ENCODE measurements around the gene CSRNP3. TPM values are rescaled to one million over a fixed set of nuclear protein-coding genes. Genes with fewer than 3 reads are reported as not detected.

The CSRNP3 gene, protein sequence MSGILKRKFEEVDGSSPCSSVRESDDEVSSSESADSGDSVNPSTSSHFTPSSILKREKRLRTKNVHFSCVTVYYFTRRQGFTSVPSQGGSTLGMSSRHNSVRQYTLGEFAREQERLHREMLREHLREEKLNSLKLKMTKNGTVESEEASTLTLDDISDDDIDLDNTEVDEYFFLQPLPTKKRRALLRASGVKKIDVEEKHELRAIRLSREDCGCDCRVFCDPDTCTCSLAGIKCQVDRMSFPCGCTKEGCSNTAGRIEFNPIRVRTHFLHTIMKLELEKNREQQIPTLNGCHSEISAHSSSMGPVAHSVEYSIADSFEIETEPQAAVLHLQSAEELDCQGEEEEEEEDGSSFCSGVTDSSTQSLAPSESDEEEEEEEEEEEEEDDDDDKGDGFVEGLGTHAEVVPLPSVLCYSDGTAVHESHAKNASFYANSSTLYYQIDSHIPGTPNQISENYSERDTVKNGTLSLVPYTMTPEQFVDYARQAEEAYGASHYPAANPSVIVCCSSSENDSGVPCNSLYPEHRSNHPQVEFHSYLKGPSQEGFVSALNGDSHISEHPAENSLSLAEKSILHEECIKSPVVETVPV
- total RNA-seq (10 to 100 TPM in 3 of 7 donors, 1 to 10 TPM in 4; 4.3 to 16.2 (median 9.6) TPM), polyA plus RNA-seq (1 to 10 TPM; 2.9 to 3.4 TPM)
- long read RNA-seq, donor 1, partial matches to known transcripts = 0 of 5 reads
- long read RNA-seq, donor 1, other reads (novel, unspliced or antisense) = 2 of 5 reads
- long read RNA-seq, donor 2, partial matches to known transcripts = 0 of 1 reads
- long read RNA-seq, donor 2, other reads (novel, unspliced or antisense) = 0 of 1 reads
- long read RNA-seq, donor 3, partial matches to known transcripts = 1 of 2 reads
- long read RNA-seq, donor 3, other reads (novel, unspliced or antisense) = 0 of 2 reads

- peak within 1 kb of the TSS; percentile 50 for H3K4me3 ChIP-seq
- no peaks in the 10 kb centered on the region for H3K36me3 ChIP-seq
- peak; percentile 60 to 73 (median 64) for DNase-seq
- H3K9me3 ChIP-seq = no peaks in the 10 kb centered on the region
- H3K27me3 ChIP-seq = no peaks in the 10 kb centered on the region
- intact Hi-C loops (cut with DNase I) = no loop called here
- no peak within 1 kb of the TSS for H3K27ac ChIP-seq
- no peak for TF ChIP-seq EP300 (IDR thresholded peaks at IDR 0.05)
- TF ChIP-seq, protein P1, sequence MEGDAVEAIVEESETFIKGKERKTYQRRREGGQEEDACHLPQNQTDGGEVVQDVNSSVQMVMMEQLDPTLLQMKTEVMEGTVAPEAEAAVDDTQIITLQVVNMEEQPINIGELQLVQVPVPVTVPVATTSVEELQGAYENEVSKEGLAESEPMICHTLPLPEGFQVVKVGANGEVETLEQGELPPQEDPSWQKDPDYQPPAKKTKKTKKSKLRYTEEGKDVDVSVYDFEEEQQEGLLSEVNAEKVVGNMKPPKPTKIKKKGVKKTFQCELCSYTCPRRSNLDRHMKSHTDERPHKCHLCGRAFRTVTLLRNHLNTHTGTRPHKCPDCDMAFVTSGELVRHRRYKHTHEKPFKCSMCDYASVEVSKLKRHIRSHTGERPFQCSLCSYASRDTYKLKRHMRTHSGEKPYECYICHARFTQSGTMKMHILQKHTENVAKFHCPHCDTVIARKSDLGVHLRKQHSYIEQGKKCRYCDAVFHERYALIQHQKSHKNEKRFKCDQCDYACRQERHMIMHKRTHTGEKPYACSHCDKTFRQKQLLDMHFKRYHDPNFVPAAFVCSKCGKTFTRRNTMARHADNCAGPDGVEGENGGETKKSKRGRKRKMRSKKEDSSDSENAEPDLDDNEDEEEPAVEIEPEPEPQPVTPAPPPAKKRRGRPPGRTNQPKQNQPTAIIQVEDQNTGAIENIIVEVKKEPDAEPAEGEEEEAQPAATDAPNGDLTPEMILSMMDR (IDR thresholded peaks at IDR 0.05) = no peak
- TF ChIP-seq POLR2A (IDR thresholded peaks at IDR 0.05) = no peak
- 2 to 4% (median 3%) methylated on average over 8 of the region's 8 CpGs for WGBS, 3 donors
- H3K4me1 ChIP-seq (ENCODE audit: insufficient read depth) = no peaks in the 10 kb centered on the region
Observed at GRCh38 chr2:165469417-165469816, at the start of gene CSRNP3. Gene CSRNP3, plus strand, starts transcription at chr2:165469698. Its CDS starts 125,368 bp downstream, at chr2:165595066.

GRCh38 chr2:165420231-165420630 is 49.3 kb upstream of the CSRNP3 start:
- TF ChIP-seq EP300 (IDR thresholded peaks at IDR 0.05) (no peak), POLR2A (IDR thresholded peaks at IDR 0.05) (no peak)
- TF ChIP-seq, protein P1 (IDR thresholded peaks at IDR 0.05) = no peak
- intact Hi-C loops (cut with DNase I) = no loop called here
- no peaks in the 10 kb centered on the region for H3K9me3 ChIP-seq
- no peak overlapping the region for H3K27ac ChIP-seq
- no peak overlapping the region for H3K4me3 ChIP-seq
- no peaks in the 10 kb centered on the region for H3K27me3 ChIP-seq
- DNase-seq = no peak
- H3K36me3 ChIP-seq = no peaks in the 10 kb centered on the region
- no peaks in the 10 kb centered on the region for H3K4me1 ChIP-seq (ENCODE audit: insufficient read depth)

- H3K36me3 ChIP-seq = no peaks in the 10 kb centered on the region
- no peak for DNase-seq
- WGBS, 3 donors = 89 to 95% (median 93%) methylated on average over 3 of the region's 3 CpGs
Observed at GRCh38 chr2:165423081-165423480, 46.4 kb upstream of the CSRNP3 start.

GRCh38 chr2:165425556-165425955 is 43.9 kb upstream of the CSRNP3 start:
- H3K9me3 ChIP-seq = no peaks in the 10 kb centered on the region
- H3K36me3 ChIP-seq = no peaks in the 10 kb centered on the region
- intact Hi-C loops (cut with DNase I) = no loop called here
- no peak overlapping the region for H3K4me3 ChIP-seq
- 60 to 72% (median 67%) methylated on average over 2 of the region's 2 CpGs for WGBS, 3 donors
- H3K27me3 ChIP-seq = no peaks in the 10 kb centered on the region
- no peaks in the 10 kb centered on the region for H3K4me1 ChIP-seq (ENCODE audit: insufficient read depth)
- no peak for DNase-seq
- H3K27ac ChIP-seq = no peak overlapping the region
- TF ChIP-seq POLR2A (IDR thresholded peaks at IDR 0.05) = no peak
- no peak for TF ChIP-seq EP300 (IDR thresholded peaks at IDR 0.05)
- TF ChIP-seq, protein P1 (IDR thresholded peaks at IDR 0.05) = no peak

More at GRCh38 chr2:165423081-165423480, 46.4 kb upstream of the CSRNP3 start:
- Histone ChIP-seq H3K27ac (no peak overlapping the region), H3K27me3 (no peaks in the 10 kb centered on the region), H3K9me3 (no peaks in the 10 kb centered on the region), H3K4me1 (ENCODE audit: insufficient read depth) (no peaks in the 10 kb centered on the region), H3K4me3 (no peak overlapping the region)
- intact Hi-C loops (cut with DNase I) = no loop called here
- TF ChIP-seq EP300 (IDR thresholded peaks at IDR 0.05) (no peak), POLR2A (IDR thresholded peaks at IDR 0.05) (no peak)
- TF ChIP-seq, protein P1 (IDR thresholded peaks at IDR 0.05) = no peak

All from ovary (tissue), 10 donors.